Stimulated activated CD4-positive, alpha-beta T cell treated with anti-CD3 and anti-CD28 coated beads, Interleukin-1b, Interleukin-23, amount 100 ng/mL, for 1 hour (primary cell): Measurements from ENCODE around the gene IGSF21.

Experiments
- DNase-seq, 2 donors: peaks; one replicate each; pipeline ENCODE4 v3.0.0-alpha.2; 2020; ENCODE audit warnings: low read depth in 2 of 2

Gene IGSF21

DNA sequence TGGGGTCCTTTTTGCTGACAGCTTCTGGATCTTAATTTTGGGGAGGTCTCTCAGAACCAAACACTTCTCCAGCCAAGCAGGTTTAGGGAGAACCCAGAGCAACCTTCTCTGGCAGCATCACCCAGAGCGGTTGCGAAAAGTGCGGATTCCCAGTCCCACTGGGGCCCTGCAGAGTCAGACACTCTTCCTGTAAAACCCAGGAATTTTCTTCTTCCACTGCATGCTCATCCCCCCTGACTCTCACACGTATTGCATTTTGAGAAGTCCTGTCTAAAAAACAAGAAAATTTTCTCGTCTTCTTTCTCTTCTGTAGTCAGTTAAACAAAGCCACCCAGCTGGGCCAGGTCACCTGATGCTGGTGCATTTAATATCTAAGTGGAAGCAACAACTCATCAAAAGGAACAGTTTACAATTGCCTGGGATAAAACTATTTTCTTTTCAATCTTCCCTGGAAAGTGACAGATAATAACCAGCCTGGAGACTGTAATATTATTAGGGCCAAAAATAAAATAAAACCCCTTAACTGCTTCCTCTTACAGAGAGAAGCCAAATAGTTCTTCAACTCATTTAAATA, 156.0 kb downstream of the IGSF21 start:
- DNase-seq: no peak

DNA sequence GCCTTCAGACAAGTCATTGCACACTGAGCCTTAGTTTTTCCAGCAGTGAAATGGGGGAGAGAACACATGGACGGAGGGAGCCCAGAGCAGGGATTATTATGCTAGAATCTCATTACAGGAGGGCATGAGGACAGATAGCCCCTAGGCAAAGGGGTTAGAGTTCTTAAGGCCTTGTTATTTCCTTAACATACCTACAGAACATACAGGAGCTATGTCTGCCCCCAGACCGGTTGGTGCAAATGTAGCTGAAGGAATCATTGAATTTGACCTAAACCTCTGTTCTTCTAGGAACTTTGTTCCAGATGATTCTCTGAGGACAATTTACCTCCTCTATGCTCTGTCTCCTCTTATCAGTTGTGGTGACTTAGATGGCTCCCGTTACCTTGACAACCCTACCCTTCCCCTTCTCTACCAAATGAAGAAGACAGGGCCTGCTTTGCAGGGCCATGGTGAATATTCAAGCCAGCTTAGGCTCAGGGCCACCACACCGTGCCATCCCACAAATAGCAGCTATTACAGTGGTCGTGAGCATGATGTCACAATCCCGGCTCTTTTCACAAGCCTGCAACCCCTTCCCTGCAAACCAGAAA, 156.9 kb downstream of the IGSF21 start:
- DNase-seq: no peak

- no peak for DNase-seq
Measured at GRCh38 chr1:18265641-18266040, 158.0 kb downstream of the IGSF21 start.

GRCh38 chr1:18266391-18266790, 158.8 kb downstream of the IGSF21 start:
- DNase-seq: no peak

- no peak for DNase-seq
Measured at GRCh38 chr1:18271336-18271735, 163.7 kb downstream of the IGSF21 start.

DNA sequence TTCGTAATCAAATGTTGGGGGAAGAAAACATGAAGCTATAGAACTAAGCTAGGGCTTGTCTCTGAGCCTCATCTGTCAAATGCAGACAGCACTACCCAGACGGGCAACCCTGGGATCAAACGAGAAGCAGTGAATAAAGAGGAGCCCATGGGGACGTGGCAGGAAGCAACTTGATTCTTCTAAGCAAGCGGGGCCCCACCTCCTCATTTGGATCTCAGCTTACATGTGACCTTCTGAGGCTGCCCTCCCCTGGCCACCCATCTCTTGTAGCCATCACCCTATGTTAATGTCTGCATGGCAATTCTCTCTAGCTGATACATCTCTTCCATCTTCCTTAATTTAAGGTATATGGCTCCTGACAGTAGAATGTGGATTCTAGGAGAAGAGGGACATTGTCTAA, 171.3 kb downstream of the IGSF21 start:
- no peak for DNase-seq

DNA sequence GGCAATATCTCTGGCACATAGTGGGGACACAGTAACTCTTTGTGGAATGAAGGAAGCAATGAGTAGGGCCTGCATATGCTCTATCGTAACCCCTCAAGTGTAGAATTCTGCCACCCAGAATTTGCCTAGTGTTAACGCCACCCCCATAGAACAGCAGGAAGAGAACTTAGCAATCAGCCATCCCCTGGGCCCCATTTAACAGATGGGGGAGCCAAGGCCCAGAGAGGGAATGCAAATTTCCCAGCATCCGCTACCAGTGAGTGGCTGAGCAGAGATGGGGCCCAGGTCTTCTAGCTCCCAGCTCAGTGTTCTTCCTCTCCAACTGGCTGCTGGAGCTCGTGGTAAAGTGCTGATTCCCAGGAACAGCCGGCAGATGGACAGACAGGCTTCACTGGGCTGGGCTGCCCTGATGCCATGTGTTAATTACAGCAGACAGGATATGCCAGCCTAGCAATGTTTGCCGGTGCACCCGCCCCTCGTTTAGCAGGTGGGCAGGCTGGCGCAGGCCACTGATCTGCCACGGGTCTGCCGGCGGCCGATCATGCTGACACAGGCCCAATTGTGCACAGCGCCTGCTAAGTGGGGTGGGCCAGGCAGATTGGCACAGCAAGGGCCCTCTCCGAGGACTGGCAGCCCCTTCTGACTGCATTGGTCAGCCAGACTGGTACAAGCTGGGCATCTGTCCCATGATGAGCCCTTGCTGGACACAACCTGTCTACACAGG, 171.9 kb downstream of the IGSF21 start:
- DNase-seq: no peak

DNA sequence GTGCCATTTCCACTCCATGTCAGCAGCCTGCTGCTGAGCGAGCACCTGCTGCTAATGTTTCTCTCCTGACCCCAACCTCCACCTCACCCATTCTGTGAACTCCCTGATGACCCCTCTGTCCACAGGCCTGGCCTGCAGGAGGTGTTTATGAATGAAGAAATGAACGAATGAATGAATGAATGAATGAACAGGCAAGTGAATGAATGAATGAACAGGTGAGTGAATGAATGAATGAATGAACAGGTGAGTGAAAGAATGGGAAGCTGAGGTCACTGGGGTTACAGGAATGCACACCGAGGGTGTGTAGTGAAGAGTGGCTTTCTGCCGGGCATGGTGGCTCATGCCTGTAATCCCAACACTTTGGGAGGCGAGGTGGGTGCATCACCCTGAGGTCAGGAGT, 173.4 kb downstream of the IGSF21 start:
- DNase-seq: no peak

- no peak for DNase-seq
Measured at GRCh38 chr1:18282851-18283600, 175.4 kb downstream of the IGSF21 start.

- DNase-seq: no peak
Measured at GRCh38 chr1:18283601-18284385, 176.2 kb downstream of the IGSF21 start.

- DNase-seq: no peak
Measured at GRCh38 chr1:18284805-18285537, 177.4 kb downstream of the IGSF21 start.

- no peak for DNase-seq
Measured at GRCh38 chr1:18285538-18285924, 177.9 kb downstream of the IGSF21 start.

DNA sequence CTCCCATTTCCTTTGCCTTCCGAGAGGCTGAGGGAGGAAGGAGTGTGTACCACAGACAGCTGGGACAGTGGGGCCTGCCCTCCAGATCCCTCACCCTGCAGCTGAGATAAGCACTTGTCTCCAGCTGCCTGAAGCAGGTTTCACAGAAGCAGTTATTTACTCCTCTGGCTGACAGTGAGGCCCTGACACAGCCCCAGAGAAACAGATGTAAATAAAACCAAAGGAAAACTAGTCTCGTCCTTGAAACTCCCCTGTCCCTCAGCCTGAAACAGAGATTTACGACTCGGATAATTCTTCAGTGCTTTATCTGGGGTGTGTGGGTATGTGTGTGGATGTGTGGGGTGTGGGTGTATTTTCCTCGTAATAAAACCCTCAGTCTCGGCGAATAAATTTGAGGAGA, 181.1 kb downstream of the IGSF21 start:
- DNase-seq: no peak

DNA sequence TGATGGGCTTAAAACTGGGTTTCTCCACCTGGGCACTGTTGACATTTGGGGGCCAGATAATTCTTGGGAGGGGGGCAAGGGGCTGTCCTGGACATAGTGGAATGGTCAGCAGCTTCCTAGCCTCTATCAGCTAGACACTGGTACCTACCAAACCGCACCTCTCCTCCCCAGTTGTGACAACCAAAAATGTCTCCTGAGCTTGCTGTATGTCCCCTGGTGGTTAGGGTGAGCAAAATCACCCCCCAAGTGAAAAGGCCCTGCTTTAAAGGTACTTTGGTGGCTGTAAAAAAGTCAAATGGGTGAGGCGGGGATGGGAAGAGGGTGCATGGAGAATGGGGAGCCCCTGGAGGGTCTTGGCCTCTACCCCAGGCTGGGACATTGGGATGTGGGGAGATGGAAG, 182.0 kb downstream of the IGSF21 start:
- no peak for DNase-seq

DNA sequence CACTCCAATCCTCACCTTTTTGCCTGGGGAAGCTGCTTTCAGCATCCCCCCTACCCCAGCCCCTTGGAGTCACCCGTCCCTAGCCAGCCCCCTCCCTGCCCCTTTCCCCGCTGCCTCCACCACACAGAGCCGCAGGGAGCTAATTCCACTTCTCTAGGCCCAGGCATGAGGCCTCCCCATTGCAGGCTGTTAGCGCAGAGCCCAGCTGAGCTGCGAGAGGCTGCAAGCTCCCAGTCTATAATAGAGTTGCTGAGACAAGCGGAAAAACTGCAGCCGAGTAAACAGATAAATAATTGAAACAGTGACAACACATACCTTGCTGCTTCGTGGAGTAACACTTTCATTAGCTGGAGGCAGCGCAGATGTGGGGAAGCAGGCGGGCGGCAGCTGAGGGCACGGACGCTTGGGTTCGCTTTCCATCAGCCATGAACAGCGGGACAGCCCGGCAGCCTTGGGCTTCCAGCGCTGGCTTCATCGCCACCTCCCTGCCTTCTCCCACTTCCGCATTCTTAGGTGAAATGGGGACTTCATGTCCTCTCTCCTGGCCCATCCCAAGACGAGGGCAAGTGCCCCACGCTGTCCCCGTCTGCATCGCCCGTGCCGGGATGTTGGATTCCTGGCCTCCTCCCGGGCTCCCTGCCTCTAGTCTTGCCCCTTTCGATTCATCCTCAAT, 183.3 kb downstream of the IGSF21 start:
- DNase-seq: no peak

DNA sequence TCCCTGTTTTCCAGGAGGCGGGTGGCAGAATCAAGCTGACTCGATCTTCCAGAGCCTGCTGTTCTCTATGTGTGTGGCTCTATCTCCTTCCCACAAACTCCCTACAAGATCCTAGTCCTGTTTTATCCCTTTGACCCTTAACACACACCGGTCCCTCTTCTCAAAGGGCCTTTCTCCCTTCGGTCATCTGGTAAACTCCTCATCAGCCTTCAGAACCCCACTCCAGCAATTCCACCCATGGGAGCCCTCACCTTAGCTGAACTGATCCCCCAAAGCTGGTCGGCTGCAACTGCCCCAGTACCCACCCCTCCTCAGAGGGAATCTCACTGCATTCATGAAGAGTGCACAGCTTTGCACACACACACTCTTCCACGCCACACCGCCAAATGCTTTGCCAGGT, 184.9 kb downstream of the IGSF21 start:
- no peak for DNase-seq

DNA sequence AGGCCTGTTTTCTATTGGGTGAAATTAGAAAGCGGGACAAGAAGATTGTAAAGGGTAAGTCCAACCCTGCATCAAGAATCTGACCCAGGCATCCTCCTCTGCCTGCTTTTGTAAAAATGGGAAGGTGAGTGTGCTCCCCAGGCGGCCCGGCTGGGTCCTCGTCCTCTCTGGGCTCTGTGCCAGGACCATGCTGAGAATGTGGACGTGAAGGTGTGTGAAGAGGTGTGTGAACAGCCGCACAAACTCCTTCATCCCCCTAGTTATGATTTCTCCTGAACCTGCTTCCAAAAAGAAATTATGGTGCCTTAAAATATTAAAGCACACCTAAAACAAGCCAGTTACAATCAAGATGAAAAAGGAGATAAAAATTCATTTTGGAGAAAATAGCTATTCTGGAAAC, 185.7 kb downstream of the IGSF21 start:
- no peak for DNase-seq

- no peak for DNase-seq
Measured at GRCh38 chr1:18294437-18295176, 187.0 kb downstream of the IGSF21 start.

- DNase-seq: no peak
Measured at GRCh38 chr1:18297896-18298648, 190.5 kb downstream of the IGSF21 start.
